Measurements from ENCODE around the gene VTI1A. TPM values are rescaled to one million over a fixed set of nuclear protein-coding genes. Genes with fewer than 3 reads are reported as not detected.

VTI1A gene
- total and polyA plus RNA-seq, 7 donors, result 9.9 to 31.5 (median 20.1) TPM

GRCh38 chr10:112628951-112629609, 182.1 kb downstream of the VTI1A start:
- Histone ChIP-seq H3K27ac (no peak overlapping the region), H3K4me1 (no peaks in the 10 kb centered on the region), H3K27me3 (ENCODE audit: insufficient read depth in 3 of 3, low read length in 2 of 3) (no peaks in the 10 kb centered on the region), H3K36me3 (ENCODE audit: insufficient read depth in 1 of 2, low read depth in 1 of 2) (no peaks in the 10 kb centered on the region), H3K4me3 (no peak overlapping the region), H3K9me3 (no peaks in the 10 kb centered on the region)
- WGBS, 3 donors, result 58 to 74% (median 72%) methylated on average over 5 of the region's 5 CpGs
- ATAC-seq (no peak), DNase-seq (no peak)
- intact Hi-C loops (cut with DNase I), result no loop called here
- TF ChIP-seq CTCF (IDR thresholded peaks at IDR 0.05), result no peak

GRCh38 chr10:112631501-112632400, 184.7 kb downstream of the VTI1A start:
- WGBS, 3 donors, result 96 to 98% (median 97%) methylated on average over 8 of the region's 8 CpGs
- Histone ChIP-seq H3K4me3 (no peak overlapping the region), H3K36me3 (ENCODE audit: insufficient read depth in 1 of 2, low read depth in 1 of 2) (no peaks in the 10 kb centered on the region), H3K4me1 (no peaks in the 10 kb centered on the region), H3K27me3 (ENCODE audit: insufficient read depth in 3 of 3, low read length in 2 of 3) (no peaks in the 10 kb centered on the region), H3K27ac (no peak overlapping the region), H3K9me3 (no peaks in the 10 kb centered on the region)
- no peak for TF ChIP-seq CTCF (IDR thresholded peaks at IDR 0.05)
- intact Hi-C loops (cut with DNase I), result no loop called here
- DNase-seq (no peak), ATAC-seq (no peak)

DNA sequence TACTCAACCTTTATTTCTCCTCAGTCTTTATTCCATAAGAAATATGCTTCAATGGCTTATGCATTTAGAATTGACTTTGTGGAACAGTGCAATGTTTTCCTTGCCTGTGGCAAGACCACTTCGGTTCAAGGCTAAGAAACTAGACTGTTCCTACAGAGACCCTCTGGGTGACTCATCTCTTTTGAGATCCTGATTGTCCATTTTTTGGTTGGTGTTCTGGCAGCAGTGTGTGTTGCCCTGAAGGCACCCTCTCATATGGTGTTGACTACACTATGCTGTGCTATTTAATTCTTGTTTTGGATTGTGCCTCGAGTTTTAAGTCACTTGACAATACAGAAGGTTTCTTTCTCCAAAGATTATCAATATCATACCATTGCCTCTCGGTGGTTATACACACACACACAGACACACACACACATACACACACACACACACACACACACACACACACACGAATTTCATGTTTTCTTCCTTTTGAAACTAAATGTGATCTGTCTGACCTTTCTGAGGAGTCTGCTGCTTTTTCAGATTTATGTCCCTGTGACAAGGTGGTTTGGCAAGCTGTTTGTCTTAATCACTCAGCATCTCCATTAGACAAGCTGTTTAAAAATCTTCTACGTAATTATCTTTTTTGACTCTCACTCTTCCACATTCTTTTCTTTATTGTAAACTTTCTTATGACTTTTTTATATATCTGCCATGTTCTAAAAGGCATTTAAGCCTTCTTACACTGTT, 187.2 kb downstream of the VTI1A start:
- WGBS, 3 donors, result 72 to 79% (median 73%) methylated on average over 5 of the region's 5 CpGs
- Histone ChIP-seq H3K36me3 (ENCODE audit: insufficient read depth in 1 of 2, low read depth in 1 of 2) (no peaks in the 10 kb centered on the region), H3K9me3 (no peaks in the 10 kb centered on the region), H3K27me3 (ENCODE audit: insufficient read depth in 3 of 3, low read length in 2 of 3) (no peaks in the 10 kb centered on the region), H3K4me3 (no peak overlapping the region), H3K4me1 (no peaks in the 10 kb centered on the region), H3K27ac (no peak overlapping the region)
- ATAC-seq (no peak), DNase-seq (no peak)
- intact Hi-C loops (cut with DNase I), result no loop called here
- no peak for TF ChIP-seq CTCF (IDR thresholded peaks at IDR 0.05)

GRCh38 chr10:112637901-112638300, 190.9 kb downstream of the VTI1A start:
- Histone ChIP-seq H3K27ac (no peak overlapping the region), H3K4me1 (no peaks in the 10 kb centered on the region), H3K27me3 (ENCODE audit: insufficient read depth in 3 of 3, low read length in 2 of 3) (no peaks in the 10 kb centered on the region), H3K9me3 (no peaks in the 10 kb centered on the region), H3K36me3 (ENCODE audit: insufficient read depth in 1 of 2, low read depth in 1 of 2) (no peaks in the 10 kb centered on the region), H3K4me3 (no peak overlapping the region)
- ATAC-seq, result no peak
- TF ChIP-seq CTCF (IDR thresholded peaks at IDR 0.05), result no peak
- 69 to 75% (median 70%) methylated on average over 3 of the region's 3 CpGs for WGBS, 3 donors
- intact Hi-C loops (cut with DNase I), result no loop called here
- no peak for DNase-seq
